Natural killer cell (primary cell): ENCODE results near the gene TLE7. TPM values are rescaled to one million over a fixed set of nuclear protein-coding genes. Genes with fewer than 3 reads are reported as not detected.

Experiments
- ATAC-seq, 3 donors: fragments of 150-1000 bp in 2 of 3; fragments of 200-7000 bp in 1 of 3; cut with Tn5 transposase; 1 replicate in 1 of 3; 2 replicates in 2 of 3; pipeline ENCODE4 v1.10.0; 2021; ENCODE audit warnings: mild to moderate bottlenecking in 2 of 3, moderate library complexity in 2 of 3
- DNase-seq, 2 donors: peaks; one replicate each; pipeline versions ENCODE4 v3.0.0 to v3.0.0-alpha.2; 2013 to 2021; ENCODE audit warnings: mixed read lengths in 1 of 2
- H3K27ac ChIP-seq: one replicate; pipeline ENCODE4 v1.5.1; 2013; ENCODE audit warnings: mild to moderate bottlenecking, low read length
- H3K27me3 ChIP-seq: one replicate; pipeline ENCODE4 v1.6.1; 2013; ENCODE audit warnings: low read length; ENCODE audit not compliant: control insufficient read depth, insufficient read depth
- H3K36me3 ChIP-seq: one replicate; pipeline ENCODE4 v1.6.1; 2013; ENCODE audit warnings: low read length; ENCODE audit not compliant: control insufficient read depth, insufficient read depth
- H3K4me1 ChIP-seq: one replicate; pipeline ENCODE4 v1.6.1; 2013; ENCODE audit warnings: low read length; ENCODE audit not compliant: control insufficient read depth, insufficient read depth
- H3K4me3 ChIP-seq: one replicate; pipeline ENCODE4 v1.5.1; 2013; ENCODE audit warnings: low read length
- H3K9me3 ChIP-seq: one replicate; pipeline ENCODE4 v1.6.1; 2013; ENCODE audit warnings: low read length; ENCODE audit not compliant: control insufficient read depth, insufficient read depth
- H3K27ac Mint-ChIP-seq, 2 donors: one replicate each; pipeline ENCODE4 v1.8.0; 2022; ENCODE audit warnings: mild to moderate bottlenecking in 2 of 2, mixed read lengths in 2 of 2, moderate library complexity in 1 of 2
- H3K27me3 Mint-ChIP-seq, 2 donors: one replicate each; pipeline ENCODE4 v1.8.0; 2022; ENCODE audit warnings: low read depth in 2 of 2, mixed read lengths in 2 of 2
- H3K36me3 Mint-ChIP-seq: one replicate; pipeline ENCODE4 v1.8.0; 2022; ENCODE audit warnings: mixed read lengths
- H3K4me1 Mint-ChIP-seq, 2 donors: one replicate each; pipeline ENCODE4 v1.8.0; 2022; ENCODE audit warnings: mixed read lengths in 2 of 2
- H3K4me3 Mint-ChIP-seq: one replicate; pipeline ENCODE4 v1.8.0; 2022; ENCODE audit warnings: mild to moderate bottlenecking, moderate library complexity, mixed read lengths
- H3K9me3 Mint-ChIP-seq, 2 donors: one replicate each; pipeline ENCODE4 v1.8.0; 2022; ENCODE audit warnings: mixed read lengths in 2 of 2
- WGBS: methylation state at CpG from one replicate; pipeline ENCODE4 v1.1.7; 2013; ENCODE audit warnings: missing lambda C conversion rate; ENCODE audit not compliant: insufficient coverage; 5-methylcytosine and 5-hydroxymethylcytosine counted together
- intact Hi-C: fragments of 100-400 bp; cut with micrococcal nuclease; formaldehyde crosslinking; loops from one replicate; pipeline ENCODE4 v1.14.2; 2022
- total RNA-seq, 4 donors: library from RNA; stranded (reverse); fragments of 120-200 nt in 1 of 4; gene quantifications; one replicate each; pipeline versions ENCODE4 v1.2.3 to v1.2.4, GENCODE V29; 2013 to 2022
- TF ChIP-seq, protein P1 (sequence below): fragments of 200-600 bp; IDR thresholded peaks from one replicate; pipeline ENCODE4 v1.8.0; 2022; ENCODE audit warnings: antibody characterized with exemption

Gene TLE7
- total RNA-seq, 3 donors from 2014 or later (not counting 1 experiment from before 2014, with no cell fraction given): not detected

DNA sequence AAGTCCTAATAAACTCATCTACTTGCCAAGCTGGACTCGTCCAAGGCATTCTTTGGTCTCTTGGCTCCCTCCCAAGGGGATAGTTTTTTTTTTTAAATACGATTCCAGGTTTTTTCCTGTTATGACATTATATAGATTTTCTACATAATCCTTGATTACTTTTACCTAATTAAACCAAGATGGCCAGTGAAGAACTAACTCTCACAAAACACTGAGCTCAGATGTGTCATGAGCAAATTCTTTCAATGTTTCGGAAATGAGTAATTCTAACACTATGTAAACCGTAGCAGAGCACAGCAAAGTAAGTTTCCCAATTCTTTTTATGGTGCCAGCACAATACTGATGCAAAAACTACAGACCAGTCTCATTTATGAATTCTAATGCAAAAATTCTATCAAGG is 18.4 kb upstream of the TLE7 start:
- no peaks in the 10 kb centered on the region for H3K27me3 Mint-ChIP-seq
- H3K27ac Mint-ChIP-seq: no peak overlapping the region
- intact Hi-C loops: no loop called here
- no peaks in the 10 kb centered on the region for H3K9me3 Mint-ChIP-seq
- TF ChIP-seq, protein P1, sequence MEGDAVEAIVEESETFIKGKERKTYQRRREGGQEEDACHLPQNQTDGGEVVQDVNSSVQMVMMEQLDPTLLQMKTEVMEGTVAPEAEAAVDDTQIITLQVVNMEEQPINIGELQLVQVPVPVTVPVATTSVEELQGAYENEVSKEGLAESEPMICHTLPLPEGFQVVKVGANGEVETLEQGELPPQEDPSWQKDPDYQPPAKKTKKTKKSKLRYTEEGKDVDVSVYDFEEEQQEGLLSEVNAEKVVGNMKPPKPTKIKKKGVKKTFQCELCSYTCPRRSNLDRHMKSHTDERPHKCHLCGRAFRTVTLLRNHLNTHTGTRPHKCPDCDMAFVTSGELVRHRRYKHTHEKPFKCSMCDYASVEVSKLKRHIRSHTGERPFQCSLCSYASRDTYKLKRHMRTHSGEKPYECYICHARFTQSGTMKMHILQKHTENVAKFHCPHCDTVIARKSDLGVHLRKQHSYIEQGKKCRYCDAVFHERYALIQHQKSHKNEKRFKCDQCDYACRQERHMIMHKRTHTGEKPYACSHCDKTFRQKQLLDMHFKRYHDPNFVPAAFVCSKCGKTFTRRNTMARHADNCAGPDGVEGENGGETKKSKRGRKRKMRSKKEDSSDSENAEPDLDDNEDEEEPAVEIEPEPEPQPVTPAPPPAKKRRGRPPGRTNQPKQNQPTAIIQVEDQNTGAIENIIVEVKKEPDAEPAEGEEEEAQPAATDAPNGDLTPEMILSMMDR: no peak
- DNase-seq: no peak
- Histone ChIP-seq H3K9me3 (no peaks in the 10 kb centered on the region), H3K27me3 (no peaks in the 10 kb centered on the region), H3K4me3 (no peak overlapping the region), H3K27ac (no peak overlapping the region), H3K36me3 (peaks cover 7% of the 10 kb centered on the region), H3K4me1 (peaks cover 8% of the 10 kb centered on the region)
- peaks cover 16 to 22% of the 10 kb centered on the region in 2 donors for H3K4me1 Mint-ChIP-seq
- H3K36me3 Mint-ChIP-seq: no peaks in the 10 kb centered on the region
- ATAC-seq: no peak
- 97% methylated on average over 3 of the region's 4 CpGs for WGBS
- no peak overlapping the region for H3K4me3 Mint-ChIP-seq

DNA sequence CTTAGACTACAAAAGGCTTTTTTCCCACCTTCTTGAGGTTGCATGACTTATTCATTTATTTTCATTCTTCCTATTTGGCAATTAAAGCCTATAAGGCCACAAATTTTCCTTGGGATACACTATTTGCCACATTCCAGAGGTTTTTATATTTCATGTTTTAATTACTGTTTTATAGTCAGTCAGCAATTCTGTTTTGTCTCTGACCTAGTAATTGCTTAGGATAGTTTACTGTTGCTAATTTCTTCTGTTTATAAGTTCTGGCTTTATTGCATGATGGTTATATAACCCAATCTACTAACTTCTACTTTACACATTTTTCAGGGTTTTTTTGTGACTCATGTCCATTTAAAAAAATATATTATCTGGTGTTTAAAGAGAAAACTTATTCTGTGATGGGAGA is 17.7 kb upstream of the TLE7 start:
- Mint-ChIP-seq H3K36me3 (no peaks in the 10 kb centered on the region), H3K9me3 (no peaks in the 10 kb centered on the region), H3K4me1 (peaks cover 16 to 28% of the 10 kb centered on the region in 2 donors), H3K27ac (no peak overlapping the region), H3K27me3 (no peaks in the 10 kb centered on the region), H3K4me3 (no peak overlapping the region)
- DNase-seq (no peak), ATAC-seq (no peak)
- H3K4me3 ChIP-seq: no peak overlapping the region
- no peak overlapping the region for H3K27ac ChIP-seq
- H3K9me3 ChIP-seq: no peaks in the 10 kb centered on the region
- no peaks in the 10 kb centered on the region for H3K27me3 ChIP-seq
- TF ChIP-seq, protein P1: no peak
- peaks cover 8% of the 10 kb centered on the region for H3K4me1 ChIP-seq
- intact Hi-C loops: no loop called here
- H3K36me3 ChIP-seq: peaks cover 13% of the 10 kb centered on the region

DNA sequence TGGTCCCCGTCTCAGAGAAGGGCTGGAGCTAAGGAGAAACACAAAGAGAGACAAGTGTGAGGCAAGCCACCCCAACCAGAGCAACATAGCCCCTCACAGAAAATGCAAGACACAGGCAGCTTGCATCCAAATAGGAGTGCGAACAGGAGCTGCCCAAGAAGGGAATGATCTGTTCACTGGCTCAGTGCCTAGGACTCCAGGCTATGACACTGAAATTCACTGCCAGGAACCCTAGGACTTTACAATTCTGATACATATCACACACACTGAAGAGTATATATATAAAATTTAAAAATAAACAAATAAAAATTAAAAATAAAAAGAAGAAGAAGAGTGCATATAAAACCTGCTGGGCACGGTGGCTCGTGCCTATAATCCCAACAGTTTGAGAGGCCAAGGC is 14.9 kb upstream of the TLE7 start:
- DNase-seq: no peak
- H3K27ac ChIP-seq: no peak overlapping the region
- intact Hi-C loops: no loop called here
- no peak overlapping the region for H3K4me3 ChIP-seq
- H3K9me3 ChIP-seq: no peaks in the 10 kb centered on the region
- peaks cover 5% of the 10 kb centered on the region for H3K4me1 ChIP-seq
- H3K9me3 Mint-ChIP-seq: peaks cover 2 to 3% of the 10 kb centered on the region in 2 donors
- WGBS: 97% methylated on average over 4 of the region's 4 CpGs
- no peak overlapping the region for H3K4me3 Mint-ChIP-seq
- H3K27me3 Mint-ChIP-seq: no peaks in the 10 kb centered on the region
- H3K27me3 ChIP-seq: no peaks in the 10 kb centered on the region
- TF ChIP-seq, protein P1: no peak
- H3K4me1 Mint-ChIP-seq: peaks cover 6 to 18% of the 10 kb centered on the region in 2 donors
- H3K27ac Mint-ChIP-seq: no peak overlapping the region
- peaks cover 33% of the 10 kb centered on the region for H3K36me3 ChIP-seq
- H3K36me3 Mint-ChIP-seq: peaks cover 15% of the 10 kb centered on the region
- ATAC-seq: no peak

DNA sequence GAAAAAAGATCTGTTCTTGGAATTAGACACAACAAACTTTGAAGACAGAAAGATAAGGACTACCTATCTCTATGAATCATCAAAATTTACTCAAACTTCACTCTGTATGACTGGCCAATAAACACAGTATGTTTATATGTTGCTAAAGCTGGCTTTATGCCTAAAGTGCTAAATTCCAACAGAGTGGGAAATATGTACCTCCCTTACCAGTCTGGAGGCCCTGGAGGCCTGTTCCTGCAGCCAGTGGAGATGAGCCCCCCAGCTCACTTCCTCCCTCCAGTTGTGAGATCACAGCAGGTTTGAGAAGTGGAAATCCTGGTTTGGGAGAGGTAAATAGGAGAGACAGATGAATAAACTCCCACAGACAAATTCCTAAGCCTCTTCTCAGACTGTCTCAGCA is 11.2 kb upstream of the TLE7 start:
- Mint-ChIP-seq H3K4me1 (peaks cover 0 to 10% of the 10 kb centered on the region in 2 donors), H3K27me3 (no peaks in the 10 kb centered on the region), H3K36me3 (peaks cover 51% of the 10 kb centered on the region), H3K4me3 (no peak overlapping the region), H3K27ac (no peak overlapping the region), H3K9me3 (peaks cover 9 to 22% of the 10 kb centered on the region in 2 donors)
- Histone ChIP-seq H3K9me3 (peaks cover 20% of the 10 kb centered on the region), H3K4me1 (no peaks in the 10 kb centered on the region), H3K27me3 (no peaks in the 10 kb centered on the region), H3K4me3 (no peak overlapping the region), H3K36me3 (peaks cover 64% of the 10 kb centered on the region), H3K27ac (no peak overlapping the region)
- TF ChIP-seq, protein P1: no peak
- no peak for DNase-seq
- intact Hi-C loops: no loop called here
- ATAC-seq: no peak
